K562 (cell line): ENCODE results near the gene ICAM2. TPM values are rescaled to one million over a fixed set of nuclear protein-coding genes. Genes with fewer than 3 reads are reported as not detected.

Experiments
- CHCHD3 ChIP-seq: fragments of 250-450 bp; sonication (Bioruptor Pico); IDR thresholded peaks from 2 replicates; pipeline ENCODE4 v2.1.2; 2022; ENCODE audit warnings: mild to moderate bottlenecking
- FOS ChIP-seq: IDR thresholded peaks from 3 replicates; pipeline ENCODE4 v1.6.1; 2011; ENCODE audit not compliant: insufficient read length; ENCODE audit errors: extremely low read depth
- FOXA3 ChIP-seq, 2 experiments: fragments of 450-650 bp in 1 of 2; sonication (generic) in 1 of 2; formaldehyde crosslinking; IDR thresholded peaks in 1 of 2; conservative IDR thresholded peaks in 1 of 2; 2 replicates each; pipeline versions ENCODE4 v1.4.0 to v1.8.0; 2020 to 2022; ENCODE audit warnings: mild to moderate bottlenecking in 2 of 2, missing genetic modification reagents in 1 of 2
- FUS ChIP-seq: fragments of 200-400 bp; formaldehyde crosslinking; optimal IDR thresholded peaks from 2 replicates; pipeline ENCODE3; 2017; ENCODE audit warnings: low read depth, low read length
- ILF3 ChIP-seq: fragments of 450-650 bp; IDR thresholded peaks from 2 replicates; pipeline ENCODE4 v1.6.1; 2018; ENCODE audit warnings: antibody characterized with exemption, mild to moderate bottlenecking, moderate library complexity, borderline replicate concordance
- KLF16 ChIP-seq: IDR thresholded peaks from 2 replicates; pipeline ENCODE4 v1.6.1; 2016; ENCODE audit warnings: antibody characterized with exemption
- MAFG ChIP-seq: fragments of 450-650 bp; conservative IDR thresholded peaks from 2 replicates; pipeline ENCODE4 v1.6.1; 2016; ENCODE audit warnings: missing genetic modification characterization, missing compliant biosample characterization
- MTA2 ChIP-seq: fragments of 450-650 bp; IDR thresholded peaks from 2 replicates; pipeline ENCODE4 v1.6.1; 2016; ENCODE audit warnings: low read depth
- NCOA1 ChIP-seq: fragments of 450-650 bp; IDR thresholded peaks from 2 replicates; pipeline ENCODE4 v1.6.1; 2016; ENCODE audit warnings: low read depth
- NFIC ChIP-seq: fragments of 450-650 bp; IDR thresholded peaks from 2 replicates; pipeline ENCODE4 v1.6.1; 2017; ENCODE audit warnings: mild to moderate bottlenecking, inconsistent platforms
- RBM22 ChIP-seq: fragments of 200-400 bp; formaldehyde crosslinking; IDR thresholded peaks from 2 replicates; pipeline ENCODE4 v1.6.1; 2018; ENCODE audit warnings: low read length, low read depth; ENCODE audit not compliant: poor library complexity, severe bottlenecking
- TBL1XR1 ChIP-seq, 2 experiments: IDR thresholded peaks; 2 replicates each; pipeline ENCODE4 v1.6.1; 2012; ENCODE audit warnings: improper control_type of control experiment in 2 of 2, low read length in 2 of 2, mild to moderate bottlenecking in 1 of 2
- ZNF24 ChIP-seq: fragments of 450-650 bp; IDR thresholded peaks from 2 replicates; pipeline ENCODE4 v1.6.1; 2016
- ZNF583 ChIP-seq: fragments of 250-450 bp; sonication (Bioruptor Pico); IDR thresholded peaks from 2 replicates; pipeline ENCODE4 v1.4.0; 2020
- polyA plus RNA-seq, 8 experiments: library from polyadenylated mRNA; depleted of rRNA in 4 of 8; stranded (reverse) in 5 of 8; unstranded in 3 of 8; fragments of >200 nt; fragmentation: Nextera tagmentation in 2 of 8; fragmentation: Illumina TruSeq in 1 of 8; extraction: Ambion mirVana in 2 of 8; extraction: Trizol in 1 of 8; gene quantifications; 2 replicates each; pipeline versions ENCODE4 v1.2.1 to v1.2.3, GENCODE V29; 2011 to 2014; ENCODE audit warnings: inconsistent platforms in 1 of 8, missing spikeins in 1 of 8
- total RNA-seq, 7 experiments: library from RNA; depleted of rRNA in 6 of 7; stranded (reverse); fragments of >200 nt in 6 of 7; fragmentation: Illumina TruSeq in 2 of 7; extraction: Trizol in 2 of 7; gene quantifications; 2 replicates each; pipeline versions ENCODE4 v1.2.1 to v1.2.3, GENCODE V29; 2011 to 2021; ENCODE audit warnings: low replicate concordance in 1 of 7
- TF ChIP-seq, protein P1 (sequence below), 2 experiments: fragments of 450-650 bp; IDR thresholded peaks; 2 replicates each; pipeline ENCODE4 v1.6.1; 2018; ENCODE audit warnings: mild to moderate bottlenecking in 2 of 2, low read depth in 1 of 2; ENCODE audit not compliant: partially characterized antibody in 2 of 2
- TF ChIP-seq, protein P2 (sequence below): fragments of 250-450 bp; sonication (Bioruptor Pico); IDR thresholded peaks from 2 replicates; pipeline ENCODE4 v1.4.0; 2020; ENCODE audit warnings: mild to moderate bottlenecking, moderate library complexity, borderline replicate concordance
- TF ChIP-seq, protein P3 (sequence below): fragments of 450-650 bp; IDR thresholded peaks from 2 replicates; pipeline ENCODE4 v1.6.1; 2016; ENCODE audit warnings: borderline replicate concordance

ICAM2 gene
- total and polyA plus RNA-seq, 9 of the 15 experiments (the other 6 are each of a cell fraction or from before 2014, with no cell fraction given), result 37.9 to 89.4 (median 60.6) TPM

DNA sequence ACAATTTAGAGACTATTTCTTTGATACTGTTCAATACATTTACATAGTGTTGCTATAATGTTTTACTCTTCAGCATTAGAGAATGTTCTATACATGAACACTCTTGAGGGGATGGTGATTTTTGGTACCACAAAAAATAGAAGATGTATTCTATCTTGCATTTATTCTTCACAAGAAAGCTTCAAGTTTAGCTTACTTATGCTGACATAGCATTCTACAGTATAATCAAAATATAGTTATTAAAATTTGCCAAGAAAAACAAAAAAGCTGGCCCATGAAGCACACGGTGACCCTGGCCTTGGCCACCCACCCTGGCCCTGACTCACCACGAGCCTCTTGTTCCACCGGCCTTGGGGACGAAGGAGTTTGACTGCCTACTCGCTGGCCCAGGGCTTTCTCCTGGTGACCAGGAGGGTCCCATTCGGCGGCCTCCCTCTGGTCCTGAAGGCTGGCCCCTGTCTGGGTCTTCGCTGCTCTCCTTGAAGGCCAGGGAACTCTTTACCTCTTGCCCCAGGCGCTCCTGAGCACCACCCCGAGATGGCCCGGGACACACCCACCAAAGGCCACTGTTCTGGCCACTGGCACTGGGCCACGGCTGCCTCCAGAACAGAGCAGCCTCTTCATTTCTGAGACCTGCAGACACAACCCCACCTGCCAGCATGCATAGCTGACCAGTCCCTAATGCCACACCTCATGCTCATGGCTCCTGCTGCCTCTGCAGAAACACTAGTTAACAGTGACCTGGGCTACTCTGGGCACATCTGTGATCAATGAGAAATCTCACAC is 22.5 kb upstream of the ICAM2 start (continued):
- TF ChIP-seq, protein P1, sequence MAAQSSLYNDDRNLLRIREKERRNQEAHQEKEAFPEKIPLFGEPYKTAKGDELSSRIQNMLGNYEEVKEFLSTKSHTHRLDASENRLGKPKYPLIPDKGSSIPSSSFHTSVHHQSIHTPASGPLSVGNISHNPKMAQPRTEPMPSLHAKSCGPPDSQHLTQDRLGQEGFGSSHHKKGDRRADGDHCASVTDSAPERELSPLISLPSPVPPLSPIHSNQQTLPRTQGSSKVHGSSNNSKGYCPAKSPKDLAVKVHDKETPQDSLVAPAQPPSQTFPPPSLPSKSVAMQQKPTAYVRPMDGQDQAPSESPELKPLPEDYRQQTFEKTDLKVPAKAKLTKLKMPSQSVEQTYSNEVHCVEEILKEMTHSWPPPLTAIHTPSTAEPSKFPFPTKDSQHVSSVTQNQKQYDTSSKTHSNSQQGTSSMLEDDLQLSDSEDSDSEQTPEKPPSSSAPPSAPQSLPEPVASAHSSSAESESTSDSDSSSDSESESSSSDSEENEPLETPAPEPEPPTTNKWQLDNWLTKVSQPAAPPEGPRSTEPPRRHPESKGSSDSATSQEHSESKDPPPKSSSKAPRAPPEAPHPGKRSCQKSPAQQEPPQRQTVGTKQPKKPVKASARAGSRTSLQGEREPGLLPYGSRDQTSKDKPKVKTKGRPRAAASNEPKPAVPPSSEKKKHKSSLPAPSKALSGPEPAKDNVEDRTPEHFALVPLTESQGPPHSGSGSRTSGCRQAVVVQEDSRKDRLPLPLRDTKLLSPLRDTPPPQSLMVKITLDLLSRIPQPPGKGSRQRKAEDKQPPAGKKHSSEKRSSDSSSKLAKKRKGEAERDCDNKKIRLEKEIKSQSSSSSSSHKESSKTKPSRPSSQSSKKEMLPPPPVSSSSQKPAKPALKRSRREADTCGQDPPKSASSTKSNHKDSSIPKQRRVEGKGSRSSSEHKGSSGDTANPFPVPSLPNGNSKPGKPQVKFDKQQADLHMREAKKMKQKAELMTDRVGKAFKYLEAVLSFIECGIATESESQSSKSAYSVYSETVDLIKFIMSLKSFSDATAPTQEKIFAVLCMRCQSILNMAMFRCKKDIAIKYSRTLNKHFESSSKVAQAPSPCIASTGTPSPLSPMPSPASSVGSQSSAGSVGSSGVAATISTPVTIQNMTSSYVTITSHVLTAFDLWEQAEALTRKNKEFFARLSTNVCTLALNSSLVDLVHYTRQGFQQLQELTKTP (IDR thresholded peaks at IDR 0.05; ENCODE audit: low read depth in 1 of 2, partially characterized antibody in 2 of 2), result no peak
- no peak for TF ChIP-seq MTA2
- TF ChIP-seq NCOA1, result no peak
- no peak for TF ChIP-seq ILF3
- TF ChIP-seq NFIC, result no peak
- TF ChIP-seq FOXA3 (CRISPR knock-in tag; conservative IDR thresholded peaks at IDR 0.05 in 1 of 2, IDR thresholded peaks at IDR 0.05 in 1 of 2), result no peak
- peak; percentile 39; the same call in 1 of the 2 replicates for TF ChIP-seq MAFG (tag)
- TF ChIP-seq FOS, result no peak
- TF ChIP-seq, protein P2, sequence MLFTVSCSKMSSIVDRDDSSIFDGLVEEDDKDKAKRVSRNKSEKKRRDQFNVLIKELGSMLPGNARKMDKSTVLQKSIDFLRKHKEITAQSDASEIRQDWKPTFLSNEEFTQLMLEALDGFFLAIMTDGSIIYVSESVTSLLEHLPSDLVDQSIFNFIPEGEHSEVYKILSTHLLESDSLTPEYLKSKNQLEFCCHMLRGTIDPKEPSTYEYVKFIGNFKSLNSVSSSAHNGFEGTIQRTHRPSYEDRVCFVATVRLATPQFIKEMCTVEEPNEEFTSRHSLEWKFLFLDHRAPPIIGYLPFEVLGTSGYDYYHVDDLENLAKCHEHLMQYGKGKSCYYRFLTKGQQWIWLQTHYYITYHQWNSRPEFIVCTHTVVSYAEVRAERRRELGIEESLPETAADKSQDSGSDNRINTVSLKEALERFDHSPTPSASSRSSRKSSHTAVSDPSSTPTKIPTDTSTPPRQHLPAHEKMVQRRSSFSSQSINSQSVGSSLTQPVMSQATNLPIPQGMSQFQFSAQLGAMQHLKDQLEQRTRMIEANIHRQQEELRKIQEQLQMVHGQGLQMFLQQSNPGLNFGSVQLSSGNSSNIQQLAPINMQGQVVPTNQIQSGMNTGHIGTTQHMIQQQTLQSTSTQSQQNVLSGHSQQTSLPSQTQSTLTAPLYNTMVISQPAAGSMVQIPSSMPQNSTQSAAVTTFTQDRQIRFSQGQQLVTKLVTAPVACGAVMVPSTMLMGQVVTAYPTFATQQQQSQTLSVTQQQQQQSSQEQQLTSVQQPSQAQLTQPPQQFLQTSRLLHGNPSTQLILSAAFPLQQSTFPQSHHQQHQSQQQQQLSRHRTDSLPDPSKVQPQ (CRISPR knock-in tag), result no peak
- TF ChIP-seq FUS, result no peak
- no peak for TF ChIP-seq KLF16
- TF ChIP-seq RBM22, result peak; percentile 57
- no peak for TF ChIP-seq ZNF583 (CRISPR knock-in tag)
- no peak for TF ChIP-seq TBL1XR1 (IDR thresholded peaks at IDR 0.05; ENCODE audit: low read length in 2 of 2)
- TF ChIP-seq, protein P3, sequence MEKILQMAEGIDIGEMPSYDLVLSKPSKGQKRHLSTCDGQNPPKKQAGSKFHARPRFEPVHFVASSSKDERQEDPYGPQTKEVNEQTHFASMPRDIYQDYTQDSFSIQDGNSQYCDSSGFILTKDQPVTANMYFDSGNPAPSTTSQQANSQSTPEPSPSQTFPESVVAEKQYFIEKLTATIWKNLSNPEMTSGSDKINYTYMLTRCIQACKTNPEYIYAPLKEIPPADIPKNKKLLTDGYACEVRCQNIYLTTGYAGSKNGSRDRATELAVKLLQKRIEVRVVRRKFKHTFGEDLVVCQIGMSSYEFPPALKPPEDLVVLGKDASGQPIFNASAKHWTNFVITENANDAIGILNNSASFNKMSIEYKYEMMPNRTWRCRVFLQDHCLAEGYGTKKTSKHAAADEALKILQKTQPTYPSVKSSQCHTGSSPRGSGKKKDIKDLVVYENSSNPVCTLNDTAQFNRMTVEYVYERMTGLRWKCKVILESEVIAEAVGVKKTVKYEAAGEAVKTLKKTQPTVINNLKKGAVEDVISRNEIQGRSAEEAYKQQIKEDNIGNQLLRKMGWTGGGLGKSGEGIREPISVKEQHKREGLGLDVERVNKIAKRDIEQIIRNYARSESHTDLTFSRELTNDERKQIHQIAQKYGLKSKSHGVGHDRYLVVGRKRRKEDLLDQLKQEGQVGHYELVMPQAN, result no peak
- TF ChIP-seq CHCHD3, result no peak
- TF ChIP-seq ZNF24, result no peak
